RWPE1 (cell line): ENCODE data around the gene CLEC4C.
"Not testable (repeated sequence)": the region's sequence is repeated elsewhere in the genome, so short reads cannot be mapped to it uniquely, and the experiment has no call there.

ENCODE experiments used
- CTCF ChIA-PET: fragments of 350-600 bp; sonication (Branson Sonifier 250); formaldehyde crosslinking; extraction: SDS; loops from one replicate; lab custom pipeline; 2021; lab: Yijun Ruan, JAX
- POLR2A ChIA-PET: fragments of 400-600 bp; formaldehyde crosslinking; extraction: SDS; loops from one replicate; lab custom pipeline; 2020; ENCODE audit warnings: antibody characterized with exemption; ENCODE audit not compliant: low non-redundant PET; lab: Yijun Ruan, JAX
- DNase-seq: peaks from one replicate; pipeline ENCODE4 v3.0.0; 2012; ENCODE audit warnings: low spot score
- H3K27ac ChIP-seq: fragments of 450-650 bp; 2 replicates; pipeline ENCODE4 v1.5.1; 2017
- CTCF ChIP-seq: fragments of 450-650 bp; conservative IDR thresholded peaks from 2 replicates; pipeline ENCODE4 v1.5.1; 2017; ENCODE audit warnings: low read depth, mild to moderate bottlenecking

CLEC4C gene

GRCh38 chr12:7782055-7782454 is 34.9 kb upstream of the CLEC4C start:
- TF ChIP-seq CTCF, result no peak
- no peak overlapping the region for H3K27ac ChIP-seq
- ChIA-PET CTCF (interaction anchor here (0.7 kb wide), 1 partner anchor 95 kb away, joined by 3 read pairs; no protein-coding TSS in a partner anchor), POLR2A (no interaction called here)
- DNase-seq, result no peak

- POLR2A ChIA-PET, result no interaction called here
- no peak overlapping the region for H3K27ac ChIP-seq
- CTCF ChIA-PET, result no interaction called here
- no peak for DNase-seq
- TF ChIP-seq CTCF, result no peak
Measured at GRCh38 chr12:7781274-7781673, 34.1 kb upstream of the CLEC4C start.

DNA sequence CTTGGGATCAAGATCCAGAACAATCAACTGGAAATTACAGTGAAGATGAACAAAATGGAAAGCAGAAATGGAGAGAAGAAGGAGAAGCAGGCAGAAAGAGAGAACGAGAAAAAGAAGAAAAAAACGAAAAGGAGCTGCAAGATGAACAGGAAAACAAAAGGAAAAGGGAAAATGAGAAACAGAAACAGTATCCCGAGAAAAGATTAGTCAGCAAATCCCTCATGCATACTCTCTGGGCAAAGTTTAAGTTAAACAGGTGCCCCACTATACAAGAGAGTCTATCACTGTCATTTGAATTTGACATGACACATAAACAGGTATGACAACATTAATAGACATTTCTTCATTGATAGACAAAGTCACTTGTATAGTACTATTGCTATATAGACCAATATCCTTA is 22.8 kb upstream of the CLEC4C start:
- CTCF ChIA-PET, result no interaction called here
- no peak overlapping the region for H3K27ac ChIP-seq
- TF ChIP-seq CTCF, result no peak
- POLR2A ChIA-PET, result no interaction called here
- DNase-seq, result no peak

DNA sequence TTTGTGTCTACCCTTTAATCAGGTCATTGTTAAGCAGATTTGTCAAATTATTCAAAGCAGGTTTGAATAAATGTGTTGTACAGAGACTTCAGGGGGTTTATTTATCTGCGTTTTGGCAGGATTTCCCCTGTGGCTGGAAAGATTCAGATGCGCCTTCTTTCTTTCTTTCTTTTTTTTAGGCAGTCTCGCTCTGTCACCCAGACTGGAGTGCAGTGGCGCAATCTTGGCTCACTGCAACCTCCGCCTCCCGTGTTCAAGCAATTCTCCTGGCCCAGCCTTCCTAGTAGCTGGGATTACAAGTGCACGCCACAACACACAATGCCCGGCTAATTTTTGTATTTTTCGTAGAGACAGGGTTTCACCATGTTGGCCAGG is 11.6 kb upstream of the CLEC4C start:
- POLR2A ChIA-PET, result no interaction called here
- CTCF ChIA-PET, result interaction anchor here (0.6 kb wide), 2 partner anchors 14 to 45 kb away, joined by 4 read pairs; no protein-coding TSS in a partner anchor
- no peak for DNase-seq
- no peak for TF ChIP-seq CTCF
- H3K27ac ChIP-seq, result no peak overlapping the region

DNA sequence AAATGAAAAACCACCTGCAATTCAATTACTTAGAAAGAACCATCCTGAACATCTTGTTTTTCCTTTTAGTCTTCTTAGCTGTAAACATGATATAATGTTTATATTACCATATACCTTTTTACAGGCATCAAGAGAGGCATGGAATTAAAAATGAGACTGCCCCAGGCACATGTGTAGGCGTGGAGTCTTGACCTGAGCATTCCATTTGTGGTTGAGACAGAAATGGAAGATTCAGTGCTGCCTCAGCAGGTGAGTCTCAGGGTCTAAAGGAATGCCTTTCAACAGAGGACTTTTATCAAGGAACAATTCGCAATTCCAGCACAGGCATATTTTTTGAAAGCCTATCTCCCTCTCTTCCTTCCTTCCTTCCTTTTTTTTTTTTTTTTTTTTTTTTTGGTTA is 9.8 kb upstream of the CLEC4C start:
- no peak overlapping the region for H3K27ac ChIP-seq
- ChIA-PET CTCF (no interaction called here), POLR2A (no interaction called here)
- DNase-seq, result peak; percentile 22
- TF ChIP-seq CTCF, result no peak

DNA sequence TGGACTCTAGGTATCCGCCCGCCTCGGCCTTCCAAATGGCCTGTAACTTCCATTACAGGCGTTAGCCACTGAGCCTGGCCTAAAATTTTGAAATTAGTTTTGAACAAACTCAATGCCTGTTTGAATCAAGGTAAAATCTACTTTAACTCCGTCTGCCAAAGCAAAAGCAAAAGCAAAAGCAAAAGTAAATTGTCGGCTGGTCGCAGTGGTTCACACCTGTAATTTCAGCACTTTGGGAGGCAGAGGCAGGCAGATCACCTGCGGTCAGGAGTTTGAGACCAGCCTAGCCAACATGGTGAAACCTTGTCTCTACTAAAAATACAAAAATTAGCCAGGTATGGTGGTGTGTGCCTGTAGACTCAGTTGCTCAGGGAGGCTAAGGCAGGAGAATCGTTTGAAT is 8.5 kb upstream of the CLEC4C start:
- POLR2A ChIA-PET, CTCF ChIA-PET, H3K27ac ChIP-seq, DNase-seq: not testable (repeated sequence)

DNA sequence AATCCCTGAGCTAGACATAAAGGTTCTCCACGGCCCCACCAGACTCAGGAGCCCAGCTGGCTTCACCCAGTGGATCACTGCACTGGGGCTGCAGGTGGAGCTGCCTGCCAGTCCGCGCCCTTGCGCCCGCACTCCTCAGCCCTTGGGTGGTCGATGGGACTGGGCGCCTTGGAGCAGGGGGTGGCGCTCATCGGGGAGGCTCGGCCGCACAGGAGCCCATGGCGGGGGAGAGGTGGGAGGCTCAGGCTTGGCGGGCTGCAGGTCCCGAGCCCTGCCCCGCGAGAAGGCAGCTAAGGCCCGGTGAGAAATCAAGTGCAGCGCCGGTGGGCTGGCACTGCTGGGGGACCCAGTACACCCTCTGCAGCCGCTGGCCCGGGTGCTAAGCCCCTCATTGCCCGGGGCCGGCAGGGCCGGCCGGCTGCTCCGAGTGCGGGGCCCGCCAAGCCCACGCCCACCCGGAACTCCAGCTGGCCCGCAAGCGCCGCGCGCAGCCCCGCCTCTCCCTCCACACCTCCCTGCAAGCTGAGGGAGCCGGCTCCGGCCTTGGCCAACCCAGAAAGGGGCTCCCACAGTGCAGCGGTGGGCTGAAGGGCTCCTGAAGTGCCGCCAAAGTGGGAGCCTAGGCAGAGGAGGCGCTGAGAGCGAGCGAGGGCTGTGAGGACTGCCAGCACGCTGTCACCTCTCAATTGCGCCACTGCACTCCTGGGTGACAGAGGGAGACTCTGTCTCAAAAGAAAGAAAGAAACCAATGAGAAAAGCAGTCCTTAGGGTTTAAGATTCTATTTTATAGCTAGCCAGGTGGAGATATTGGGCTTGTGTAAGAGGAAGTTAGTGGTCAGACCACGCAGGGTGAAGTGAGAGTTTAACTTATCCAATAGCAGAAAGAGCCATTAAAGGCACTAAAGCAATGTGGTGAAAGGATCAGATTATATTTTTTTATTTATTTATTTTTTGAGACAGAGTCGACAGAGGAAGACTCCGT is 5.1 kb upstream of the CLEC4C start:
- DNase-seq, POLR2A ChIA-PET, H3K27ac ChIP-seq: not testable (repeated sequence)
- CTCF ChIA-PET, result interaction anchor here (0.6 kb wide), 1 partner anchor 177 kb away, joined by 3 read pairs; no protein-coding TSS in a partner anchor
